Lower lobe of right lung (tissue), 2 donors: ENCODE results near the gene MACROD2. TPM values are rescaled to one million over a fixed set of nuclear protein-coding genes. Genes with fewer than 3 reads are reported as not detected.

Experiments used
- ATAC-seq, 2 donors: fragments of 200-7000 bp; cut with Tn5 transposase; one replicate each; pipeline ENCODE4 v1.9.1; 2020 to 2022; ENCODE audit warnings: mild to moderate bottlenecking in 2 of 2, moderate library complexity in 2 of 2
- DNase-seq: peaks from one replicate; pipeline ENCODE4 v3.0.0-alpha.2; 2020
- H3K27ac ChIP-seq: fragments of 200-600 bp; one replicate; pipeline ENCODE4 v1.8.0; 2022
- H3K27me3 ChIP-seq: fragments of 200-600 bp; one replicate; pipeline ENCODE4 v1.8.0; 2022; ENCODE audit warnings: low read depth
- H3K36me3 ChIP-seq: fragments of 200-600 bp; one replicate; pipeline ENCODE4 v1.8.0; 2022; ENCODE audit warnings: mild to moderate bottlenecking
- H3K4me1 ChIP-seq: fragments of 200-600 bp; one replicate; pipeline ENCODE4 v1.8.0; 2022
- H3K4me3 ChIP-seq: fragments of 200-600 bp; one replicate; pipeline ENCODE4 v1.8.0; 2022; ENCODE audit warnings: mild to moderate bottlenecking
- H3K9me3 ChIP-seq: fragments of 200-600 bp; one replicate; pipeline ENCODE4 v1.8.0; 2022
- intact Hi-C: fragments of 100-400 bp; cut with DNase I; formaldehyde crosslinking; loops from one replicate; pipeline ENCODE4 v1.11.0; 2022
- total RNA-seq: library from RNA; stranded (reverse); fragmentation: NEBNext Ultra II Directional; extraction: Animal tissue kit (Norgen Biotek cat#: 25700); gene quantifications from one replicate; pipeline ENCODE4 v1.2.1, GENCODE V29; 2021
- TF ChIP-seq, protein P1 (sequence below): fragments of 200-600 bp; IDR thresholded peaks from one replicate; pipeline ENCODE4 v1.8.0; 2022; ENCODE audit warnings: antibody characterized with exemption, mild to moderate bottlenecking
- donor health status: DM: no; HTN: yes; CAD: no; lungs with severe emphysema.

MACROD2 gene
- total RNA-seq, 1 donor from 2014 or later = 73.0 TPM

DNA sequence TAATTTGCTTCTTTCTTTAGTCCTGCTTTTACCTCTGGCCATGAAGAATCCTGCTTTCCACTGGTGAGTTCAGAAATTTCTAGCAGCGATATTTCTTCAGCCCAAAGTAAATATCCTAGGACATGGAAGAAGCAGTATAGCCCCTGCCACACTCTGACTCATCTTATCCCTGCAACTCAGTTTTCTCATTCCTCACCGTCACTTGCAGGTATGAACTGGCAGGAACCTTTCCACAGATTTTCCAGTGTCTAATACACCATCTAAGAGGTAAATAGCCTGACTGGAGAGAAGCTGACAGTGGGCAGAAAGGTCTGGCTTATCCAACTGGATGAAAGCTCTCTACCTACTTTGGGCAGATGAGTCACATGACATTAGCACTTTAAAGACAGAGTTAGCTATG is 1158.8 kb downstream of the MACROD2 start:
- H3K36me3 ChIP-seq = no peaks in the 10 kb centered on the region
- no peaks in the 10 kb centered on the region for H3K27me3 ChIP-seq
- H3K4me3 ChIP-seq = no peak overlapping the region
- ATAC-seq (no peak), DNase-seq (no peak)
- intact Hi-C loops = no loop called here
- TF ChIP-seq, protein P1, sequence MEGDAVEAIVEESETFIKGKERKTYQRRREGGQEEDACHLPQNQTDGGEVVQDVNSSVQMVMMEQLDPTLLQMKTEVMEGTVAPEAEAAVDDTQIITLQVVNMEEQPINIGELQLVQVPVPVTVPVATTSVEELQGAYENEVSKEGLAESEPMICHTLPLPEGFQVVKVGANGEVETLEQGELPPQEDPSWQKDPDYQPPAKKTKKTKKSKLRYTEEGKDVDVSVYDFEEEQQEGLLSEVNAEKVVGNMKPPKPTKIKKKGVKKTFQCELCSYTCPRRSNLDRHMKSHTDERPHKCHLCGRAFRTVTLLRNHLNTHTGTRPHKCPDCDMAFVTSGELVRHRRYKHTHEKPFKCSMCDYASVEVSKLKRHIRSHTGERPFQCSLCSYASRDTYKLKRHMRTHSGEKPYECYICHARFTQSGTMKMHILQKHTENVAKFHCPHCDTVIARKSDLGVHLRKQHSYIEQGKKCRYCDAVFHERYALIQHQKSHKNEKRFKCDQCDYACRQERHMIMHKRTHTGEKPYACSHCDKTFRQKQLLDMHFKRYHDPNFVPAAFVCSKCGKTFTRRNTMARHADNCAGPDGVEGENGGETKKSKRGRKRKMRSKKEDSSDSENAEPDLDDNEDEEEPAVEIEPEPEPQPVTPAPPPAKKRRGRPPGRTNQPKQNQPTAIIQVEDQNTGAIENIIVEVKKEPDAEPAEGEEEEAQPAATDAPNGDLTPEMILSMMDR = no peak
- H3K4me1 ChIP-seq = no peaks in the 10 kb centered on the region
- no peaks in the 10 kb centered on the region for H3K9me3 ChIP-seq
- no peak overlapping the region for H3K27ac ChIP-seq

DNA sequence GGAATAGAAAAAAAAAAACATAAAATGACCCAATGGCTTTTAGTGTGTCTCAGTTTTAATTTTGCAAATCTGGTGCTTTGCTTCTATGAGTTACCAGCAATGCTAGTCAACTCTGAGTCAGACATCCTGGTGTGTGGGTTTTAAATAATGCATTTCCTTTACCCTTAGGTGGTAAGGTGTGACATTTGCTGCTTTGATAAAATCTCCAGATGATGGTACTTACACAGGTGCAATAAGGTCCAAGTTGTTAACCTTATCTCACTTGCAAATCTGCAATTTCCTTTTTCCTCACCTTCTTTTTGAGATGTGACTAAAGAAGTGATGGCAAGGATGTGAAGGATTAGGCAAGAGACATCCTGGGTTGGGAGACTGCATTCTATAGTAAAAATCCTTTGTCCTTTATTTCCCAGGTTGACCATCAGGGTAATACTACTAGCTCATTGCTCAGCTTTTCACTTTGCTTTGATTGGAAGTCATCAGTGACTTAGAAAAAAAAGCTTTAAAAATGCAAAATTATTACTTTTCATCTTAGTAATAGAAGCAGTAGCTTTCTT is 1160.6 kb downstream of the MACROD2 start:
- no peaks in the 10 kb centered on the region for H3K36me3 ChIP-seq
- TF ChIP-seq, protein P1 = no peak
- H3K27me3 ChIP-seq = no peaks in the 10 kb centered on the region
- ATAC-seq (no peak), DNase-seq (no peak)
- intact Hi-C loops = no loop called here
- no peaks in the 10 kb centered on the region for H3K4me1 ChIP-seq
- no peak overlapping the region for H3K4me3 ChIP-seq
- H3K9me3 ChIP-seq = no peaks in the 10 kb centered on the region
- no peak overlapping the region for H3K27ac ChIP-seq

DNA sequence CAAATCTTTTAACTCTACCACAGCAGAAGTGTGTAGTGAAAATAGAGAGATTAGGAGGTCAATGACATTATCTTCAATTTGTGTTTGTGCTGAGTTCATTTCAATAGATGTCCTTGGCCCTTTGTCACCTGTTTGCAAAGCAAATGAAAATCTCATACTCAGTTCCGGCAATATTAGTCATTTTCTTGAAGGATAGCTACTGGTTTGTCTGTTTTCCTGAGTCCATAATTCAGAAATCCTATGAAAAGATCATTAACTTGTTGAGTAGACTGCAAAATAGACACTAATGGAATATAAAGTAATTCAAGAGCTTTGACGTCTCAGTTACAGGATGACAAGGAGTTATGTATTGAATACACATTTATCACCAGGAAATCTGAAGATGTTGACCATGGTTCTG is 1163.2 kb downstream of the MACROD2 start:
- no peak overlapping the region for H3K27ac ChIP-seq
- no peaks in the 10 kb centered on the region for H3K9me3 ChIP-seq
- ATAC-seq (no peak), DNase-seq (no peak)
- no peaks in the 10 kb centered on the region for H3K4me1 ChIP-seq
- H3K4me3 ChIP-seq = no peak overlapping the region
- H3K27me3 ChIP-seq = no peaks in the 10 kb centered on the region
- TF ChIP-seq, protein P1 = no peak
- intact Hi-C loops = no loop called here
- H3K36me3 ChIP-seq = no peaks in the 10 kb centered on the region

DNA sequence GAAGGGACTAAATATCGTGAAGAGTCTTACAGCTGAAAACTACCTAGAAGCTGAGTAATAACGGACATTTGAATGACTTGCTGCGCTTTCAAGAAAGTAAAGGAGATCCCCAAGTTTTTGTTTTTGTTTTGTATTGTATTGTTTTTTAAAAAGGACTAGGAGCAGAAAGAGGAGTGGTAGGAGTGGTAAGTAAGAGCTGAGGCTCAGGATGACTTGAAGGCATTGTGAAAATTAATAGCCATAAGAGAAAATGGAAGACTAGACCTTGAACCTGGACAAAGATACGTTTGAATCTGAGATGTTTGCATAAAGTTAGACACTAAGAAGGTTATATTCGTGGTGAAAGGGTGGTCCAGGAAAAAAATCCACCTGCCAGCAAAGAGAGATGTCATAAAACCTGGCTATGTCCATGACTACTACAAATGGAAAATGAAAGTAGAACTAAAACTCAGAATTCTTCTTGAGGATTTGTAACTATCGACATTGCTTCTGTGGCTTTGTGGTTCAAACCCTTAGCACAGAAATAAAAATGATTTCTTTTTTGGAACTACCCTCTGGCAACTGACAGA is 1166.8 kb downstream of the MACROD2 start:
- no peaks in the 10 kb centered on the region for H3K4me1 ChIP-seq
- H3K27me3 ChIP-seq = no peaks in the 10 kb centered on the region
- H3K36me3 ChIP-seq = no peaks in the 10 kb centered on the region
- peak overlapping the region; percentile 17 for H3K4me3 ChIP-seq
- TF ChIP-seq, protein P1 = no peak
- intact Hi-C loops = no loop called here
- no peaks in the 10 kb centered on the region for H3K9me3 ChIP-seq
- DNase-seq (no peak), ATAC-seq (no peak)
- no peak overlapping the region for H3K27ac ChIP-seq

DNA sequence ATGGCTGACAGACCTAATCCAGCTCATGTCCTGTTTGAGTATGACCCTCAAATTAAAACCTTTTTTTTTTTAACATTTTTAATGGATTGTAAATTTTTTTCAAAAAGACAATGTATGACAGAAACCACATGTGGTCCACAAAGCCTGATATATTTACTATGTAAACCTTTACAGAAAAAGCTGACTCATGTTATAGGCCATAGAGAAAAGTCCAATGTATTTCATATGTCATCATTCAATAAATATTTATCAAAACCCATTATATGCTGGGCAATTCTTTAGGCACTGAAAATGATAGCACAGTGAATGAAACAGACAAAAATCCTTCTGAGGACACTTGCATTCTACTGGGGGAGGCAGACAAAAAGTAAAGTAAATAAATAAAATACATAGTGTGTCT is 1168.3 kb downstream of the MACROD2 start:
- H3K4me1 ChIP-seq = no peaks in the 10 kb centered on the region
- TF ChIP-seq, protein P1 = no peak
- no peak for DNase-seq
- intact Hi-C loops = no loop called here
- H3K36me3 ChIP-seq = no peaks in the 10 kb centered on the region
- H3K27ac ChIP-seq = no peak overlapping the region
- no peak for ATAC-seq
- H3K4me3 ChIP-seq = no peak overlapping the region
- H3K27me3 ChIP-seq = no peaks in the 10 kb centered on the region
- H3K9me3 ChIP-seq = no peaks in the 10 kb centered on the region
